Vagina (tissue), 2 donors: ENCODE measurements around the gene CELSR3. TPM values are rescaled to one million over a fixed set of nuclear protein-coding genes. Genes with fewer than 3 reads are reported as not detected.

ENCODE experiments used
- DNase-seq, 2 donors: peaks; one replicate each; pipeline ENCODE4 v3.0.0-alpha.2; 2017; ENCODE audit errors: extremely low spot score in 2 of 2
- H3K27ac ChIP-seq: fragments of 200-600 bp; sonication (generic); one replicate; pipeline ENCODE4 v1.5.1; 2019
- H3K27me3 ChIP-seq: fragments of 200-600 bp; sonication (generic); one replicate; pipeline ENCODE4 v1.5.1; 2019
- H3K36me3 ChIP-seq, 2 donors: fragments of 200-600 bp; sonication (generic); one replicate each; pipeline ENCODE4 v1.5.1; 2017 to 2019
- H3K4me1 ChIP-seq: fragments of 200-600 bp; sonication (generic); one replicate; pipeline ENCODE4 v1.5.1; 2019
- H3K4me3 ChIP-seq, 2 donors: fragments of 200-600 bp; sonication (generic); 1 replicate in 1 of 2; 2 replicates in 1 of 2; pipeline ENCODE4 v1.5.1; 2016 to 2019
- H3K9me3 ChIP-seq: fragments of 200-600 bp; sonication (generic); one replicate; pipeline ENCODE4 v1.5.1; 2019
- POLR2A ChIP-seq, 2 donors: fragments of 450-650 bp; IDR thresholded peaks; one replicate each; pipeline ENCODE4 v1.6.1; 2017; ENCODE audit warnings: antibody characterized with exemption in 2 of 2, mild to moderate bottlenecking in 2 of 2, moderate library complexity in 2 of 2
- POLR2AphosphoS5 ChIP-seq, 2 donors: sonication (generic); formaldehyde crosslinking; IDR thresholded peaks; one replicate each; pipeline ENCODE4 v1.9.0; 2017; ENCODE audit warnings: antibody characterized with exemption in 2 of 2, mild to moderate bottlenecking in 2 of 2, low read depth in 1 of 2; ENCODE audit not compliant: insufficient read depth in 1 of 2
- intact Hi-C: fragments of 100-400 bp; cut with DNase I; formaldehyde crosslinking; loops from one replicate; pipeline ENCODE4 v1.15.1; 2023
- total RNA-seq: library from RNA; depleted of rRNA; stranded (reverse); fragments of >200 nt; gene quantifications from one replicate; pipeline ENCODE4 v1.2.3, GENCODE V29; 2016
- TF ChIP-seq, protein P1 (sequence below), 3 experiments: fragments of 450-650 bp in 2 of 3; fragments of 200-600 bp in 1 of 3; sonication (generic) in 1 of 3; IDR thresholded peaks; one replicate each; pipeline ENCODE4 v1.5.1; 2017 to 2019; ENCODE audit warnings: antibody characterized with exemption in 3 of 3, mild to moderate bottlenecking in 2 of 3, moderate library complexity in 2 of 3

CELSR3 gene
- total RNA-seq, 1 donor from 2014 or later, result 2.2 TPM

- Histone ChIP-seq H3K27ac (no peak overlapping the region), H3K36me3 (peaks cover 0 to 30% of the 10 kb centered on the region in 2 donors), H3K27me3 (no peaks in the 10 kb centered on the region), H3K4me1 (peaks cover 5% of the 10 kb centered on the region), H3K4me3 (no peak overlapping the region), H3K9me3 (no peaks in the 10 kb centered on the region)
- no peak for DNase-seq
- TF ChIP-seq POLR2AphosphoS5 (IDR thresholded peaks at IDR 0.05; ENCODE audit: insufficient read depth in 1 of 2, low read depth in 1 of 2) (no peak), POLR2A (IDR thresholded peaks at IDR 0.05) (no peak)
- TF ChIP-seq, protein P1, sequence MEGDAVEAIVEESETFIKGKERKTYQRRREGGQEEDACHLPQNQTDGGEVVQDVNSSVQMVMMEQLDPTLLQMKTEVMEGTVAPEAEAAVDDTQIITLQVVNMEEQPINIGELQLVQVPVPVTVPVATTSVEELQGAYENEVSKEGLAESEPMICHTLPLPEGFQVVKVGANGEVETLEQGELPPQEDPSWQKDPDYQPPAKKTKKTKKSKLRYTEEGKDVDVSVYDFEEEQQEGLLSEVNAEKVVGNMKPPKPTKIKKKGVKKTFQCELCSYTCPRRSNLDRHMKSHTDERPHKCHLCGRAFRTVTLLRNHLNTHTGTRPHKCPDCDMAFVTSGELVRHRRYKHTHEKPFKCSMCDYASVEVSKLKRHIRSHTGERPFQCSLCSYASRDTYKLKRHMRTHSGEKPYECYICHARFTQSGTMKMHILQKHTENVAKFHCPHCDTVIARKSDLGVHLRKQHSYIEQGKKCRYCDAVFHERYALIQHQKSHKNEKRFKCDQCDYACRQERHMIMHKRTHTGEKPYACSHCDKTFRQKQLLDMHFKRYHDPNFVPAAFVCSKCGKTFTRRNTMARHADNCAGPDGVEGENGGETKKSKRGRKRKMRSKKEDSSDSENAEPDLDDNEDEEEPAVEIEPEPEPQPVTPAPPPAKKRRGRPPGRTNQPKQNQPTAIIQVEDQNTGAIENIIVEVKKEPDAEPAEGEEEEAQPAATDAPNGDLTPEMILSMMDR (IDR thresholded peaks at IDR 0.05), result no peak
- intact Hi-C loops, result no loop called here
Measured at GRCh38 chr3:48628277-48629017, 34.2 kb downstream of the CELSR3 start.

DNA sequence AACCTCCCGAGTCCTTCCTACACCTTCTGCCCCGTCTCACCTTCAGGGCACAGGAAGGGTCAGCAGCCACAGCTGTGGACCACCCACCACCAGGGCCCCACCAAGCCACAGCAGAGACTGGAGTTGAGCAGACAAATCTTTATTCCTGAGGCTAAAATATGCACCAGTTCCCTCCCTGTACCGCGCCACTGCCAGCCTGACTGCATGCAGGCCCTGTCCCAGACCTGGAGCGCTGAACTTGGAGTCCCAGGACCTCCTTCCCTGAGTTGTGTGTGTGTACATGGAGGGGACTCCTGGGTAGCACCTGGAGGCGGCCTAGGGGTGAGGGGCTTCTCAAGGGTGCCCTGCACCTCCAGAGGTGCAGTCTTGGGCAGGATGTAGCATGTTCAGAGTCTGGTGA is 37.1 kb downstream of the CELSR3 start:
- TF ChIP-seq, protein P1 (IDR thresholded peaks at IDR 0.05), result no peak
- DNase-seq, result no peak
- intact Hi-C loops, result no loop called here
- Histone ChIP-seq H3K27ac (no peak overlapping the region), H3K27me3 (no peaks in the 10 kb centered on the region), H3K9me3 (no peaks in the 10 kb centered on the region), H3K36me3 (peaks cover 0 to 12% of the 10 kb centered on the region in 2 donors), H3K4me3 (no peak overlapping the region), H3K4me1 (no peaks in the 10 kb centered on the region)

DNA sequence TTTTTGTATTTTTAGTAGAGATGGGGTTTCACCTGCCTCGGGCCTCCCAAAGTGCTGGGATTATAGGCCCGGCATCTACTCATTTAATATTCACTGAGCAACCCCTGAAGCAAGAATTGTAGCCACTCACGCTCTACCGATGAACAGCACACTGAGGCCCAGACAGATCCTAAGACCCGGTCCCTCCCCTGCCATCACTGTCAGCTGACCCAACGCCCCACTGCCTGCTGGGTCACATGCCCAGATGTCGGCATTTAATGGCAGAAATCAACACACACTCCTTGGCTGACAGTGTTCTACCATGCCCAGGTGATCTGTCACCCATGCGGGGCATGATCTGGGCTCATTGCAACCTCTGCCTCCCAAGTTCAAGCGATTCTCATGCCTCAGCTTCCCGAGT is 37.9 kb downstream of the CELSR3 start:
- Histone ChIP-seq H3K9me3 (no peaks in the 10 kb centered on the region), H3K4me1 (no peaks in the 10 kb centered on the region), H3K27me3 (no peaks in the 10 kb centered on the region), H3K36me3 (peaks cover 0 to 5% of the 10 kb centered on the region in 2 donors), H3K4me3 (no peak overlapping the region), H3K27ac (no peak overlapping the region)
- TF ChIP-seq POLR2AphosphoS5 (IDR thresholded peaks at IDR 0.05; ENCODE audit: insufficient read depth in 1 of 2, low read depth in 1 of 2) (no peak), POLR2A (IDR thresholded peaks at IDR 0.05) (no peak)
- TF ChIP-seq, protein P1 (IDR thresholded peaks at IDR 0.05), result no peak
- no peak for DNase-seq
- intact Hi-C loops, result no loop called here

DNA sequence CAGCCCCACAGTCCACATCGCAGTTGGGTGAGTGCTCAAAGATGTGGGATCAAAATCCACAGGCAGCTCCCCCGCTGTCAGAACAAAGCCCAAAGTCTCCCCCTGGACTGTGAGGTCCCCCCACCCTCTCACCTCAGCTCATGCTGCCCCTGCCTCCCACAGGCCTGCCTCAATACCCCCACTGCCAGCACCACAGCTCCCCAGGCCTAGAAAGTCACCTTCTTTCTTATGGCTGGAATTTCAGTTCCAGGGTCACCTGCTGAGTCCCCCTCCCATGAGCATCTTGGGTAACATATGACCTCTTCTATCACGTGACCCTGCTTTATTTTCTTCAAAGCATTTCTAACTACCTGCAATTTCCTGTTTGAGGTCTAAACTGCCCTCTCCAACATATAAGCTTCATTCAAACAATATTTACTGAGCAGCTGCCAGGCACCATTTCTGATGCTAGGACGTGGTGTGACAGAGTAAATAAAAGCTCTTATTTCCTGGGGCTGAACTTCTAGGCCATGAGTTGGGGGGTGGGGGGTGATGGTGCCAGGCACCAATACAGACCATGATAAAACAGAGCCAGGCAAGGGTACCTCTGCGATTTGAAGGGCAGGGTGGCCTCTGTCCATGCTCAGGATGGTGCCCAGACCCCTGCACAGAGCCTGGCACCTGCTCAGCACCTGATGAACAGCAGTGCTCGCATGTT is 38.7 kb downstream of the CELSR3 start:
- intact Hi-C loops, result no loop called here
- DNase-seq, result no peak
- no peak overlapping the region for H3K4me3 ChIP-seq
- no peaks in the 10 kb centered on the region for H3K4me1 ChIP-seq
- H3K9me3 ChIP-seq, result no peaks in the 10 kb centered on the region
- H3K27me3 ChIP-seq, result no peaks in the 10 kb centered on the region
- H3K27ac ChIP-seq, result no peak overlapping the region
- TF ChIP-seq, protein P1 (IDR thresholded peaks at IDR 0.05), result no peak
- TF ChIP-seq POLR2A (IDR thresholded peaks at IDR 0.05), result no peak
- TF ChIP-seq POLR2AphosphoS5 (IDR thresholded peaks at IDR 0.05; ENCODE audit: insufficient read depth in 1 of 2, low read depth in 1 of 2), result no peak
- peaks cover 0 to 5% of the 10 kb centered on the region in 2 donors for H3K36me3 ChIP-seq

- TF ChIP-seq POLR2AphosphoS5 (IDR thresholded peaks at IDR 0.05; ENCODE audit: insufficient read depth in 1 of 2, low read depth in 1 of 2), result no peak
- no peak for DNase-seq
- intact Hi-C loops, result no loop called here
- H3K27me3 ChIP-seq, result no peaks in the 10 kb centered on the region
- peaks cover 0 to 5% of the 10 kb centered on the region in 2 donors for H3K36me3 ChIP-seq
- H3K4me1 ChIP-seq, result no peaks in the 10 kb centered on the region
- H3K9me3 ChIP-seq, result peaks cover 9% of the 10 kb centered on the region
- H3K27ac ChIP-seq, result no peak within 1 kb of the TSS
- H3K4me3 ChIP-seq, result no peak within 1 kb of the TSS
Measured at GRCh38 chr3:48621461-48621869, 41.2 kb downstream of the CELSR3 start, which contains the start of gene TMEM89. Gene TMEM89 (minus strand): TSS chr3:48621769. CDS start chr3:48621756, 13 bp downstream.
